ENCODE results near the gene CCSER1.
"Not testable (repeated sequence)": the region's sequence is repeated elsewhere in the genome, so short reads cannot be mapped to it uniquely, and the experiment has no call there.

The CCSER1 gene

DNA sequence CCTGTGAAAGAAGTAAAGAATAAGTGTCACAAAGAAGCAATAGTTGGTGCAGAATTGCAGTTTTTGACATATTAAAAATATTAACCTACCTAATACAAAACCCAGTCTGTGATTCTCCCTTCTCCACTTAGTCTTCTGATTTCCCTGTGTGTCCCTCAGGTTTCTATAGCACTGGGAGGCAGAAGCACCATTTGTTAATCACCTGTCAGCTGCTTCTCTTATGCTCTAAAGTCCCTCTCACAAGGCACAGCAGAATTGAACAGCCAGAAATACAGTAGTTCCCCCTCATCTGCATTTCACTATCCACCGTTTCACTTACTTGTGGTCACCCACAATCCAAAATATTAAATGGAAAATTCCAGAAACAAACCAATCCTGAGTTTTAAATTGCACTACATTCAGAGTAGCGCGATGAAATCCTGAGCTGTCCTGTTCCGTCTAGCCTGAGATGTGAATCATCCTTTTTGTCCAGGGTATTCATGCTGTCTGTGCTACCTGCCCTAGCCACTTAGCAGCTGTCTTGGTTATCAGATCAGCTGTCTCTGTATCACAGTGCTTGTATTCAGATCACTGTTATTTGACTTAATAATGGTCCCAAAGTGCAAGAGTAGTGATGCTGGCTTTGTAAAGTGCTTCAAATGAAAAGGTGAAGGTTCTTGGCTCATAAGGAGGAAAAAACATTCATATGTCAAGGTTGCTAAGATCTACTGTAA lies 1192.5 kb downstream of the CCSER1 start:
- DNase-seq = no peak

DNA sequence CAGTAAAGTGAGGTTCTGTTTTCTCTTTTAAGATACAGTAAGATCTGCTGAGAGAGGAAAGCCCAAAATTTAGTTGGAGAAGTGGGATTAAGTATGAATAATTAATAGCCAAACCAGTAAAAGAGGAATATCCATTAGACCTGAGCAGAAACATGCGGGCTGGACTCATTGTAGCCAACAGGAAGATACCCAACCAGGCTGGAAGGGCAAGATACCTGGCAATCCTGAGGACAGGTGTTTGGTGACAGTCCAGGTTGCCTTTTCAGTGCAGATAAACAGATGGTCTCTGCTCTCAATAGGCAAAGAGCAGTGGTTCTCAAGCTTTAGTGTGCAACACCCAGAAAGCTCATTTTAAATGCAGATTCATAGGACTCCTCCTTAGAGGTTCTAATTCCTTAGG lies 1195.8 kb downstream of the CCSER1 start:
- DNase-seq = no peak

DNA sequence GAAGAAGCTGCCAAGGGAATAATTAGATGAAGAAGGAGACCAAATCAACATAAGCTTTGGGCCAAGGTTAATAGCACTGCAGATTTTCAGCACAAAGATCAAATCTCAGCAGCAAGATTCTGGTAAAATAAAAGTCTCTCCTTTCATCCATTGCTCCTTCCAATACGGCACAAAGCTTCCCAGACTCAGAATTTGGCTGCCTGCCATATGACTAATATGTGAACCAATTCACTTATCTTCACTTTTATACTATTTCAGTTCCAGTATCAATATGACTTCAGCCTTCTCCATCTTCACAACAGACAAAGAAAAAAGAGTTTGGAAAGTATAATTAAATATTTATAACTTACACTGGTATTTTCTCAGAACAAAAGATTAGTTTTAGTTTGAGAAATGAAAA lies 1198.3 kb downstream of the CCSER1 start:
- DNase-seq = no peak

DNA sequence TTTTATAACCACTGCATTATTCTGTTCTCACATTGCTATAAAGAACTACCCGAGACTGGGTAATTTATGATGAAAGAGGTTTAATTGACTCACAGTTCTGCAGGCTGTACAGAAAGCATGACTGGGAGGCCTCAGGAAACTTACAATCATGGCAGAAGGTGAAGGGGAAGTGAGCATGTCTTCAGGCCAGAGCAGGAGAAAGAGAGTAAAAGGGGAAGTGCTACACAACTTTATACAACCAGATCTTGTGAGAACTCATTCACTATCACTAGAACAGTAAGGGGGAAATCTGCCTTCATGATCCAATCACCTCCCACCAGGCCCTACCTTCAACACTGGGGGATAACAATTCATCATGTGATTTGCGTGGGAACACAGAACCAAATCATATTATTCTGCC lies 1199.0 kb downstream of the CCSER1 start:
- DNase-seq = not testable (repeated sequence)

DNA sequence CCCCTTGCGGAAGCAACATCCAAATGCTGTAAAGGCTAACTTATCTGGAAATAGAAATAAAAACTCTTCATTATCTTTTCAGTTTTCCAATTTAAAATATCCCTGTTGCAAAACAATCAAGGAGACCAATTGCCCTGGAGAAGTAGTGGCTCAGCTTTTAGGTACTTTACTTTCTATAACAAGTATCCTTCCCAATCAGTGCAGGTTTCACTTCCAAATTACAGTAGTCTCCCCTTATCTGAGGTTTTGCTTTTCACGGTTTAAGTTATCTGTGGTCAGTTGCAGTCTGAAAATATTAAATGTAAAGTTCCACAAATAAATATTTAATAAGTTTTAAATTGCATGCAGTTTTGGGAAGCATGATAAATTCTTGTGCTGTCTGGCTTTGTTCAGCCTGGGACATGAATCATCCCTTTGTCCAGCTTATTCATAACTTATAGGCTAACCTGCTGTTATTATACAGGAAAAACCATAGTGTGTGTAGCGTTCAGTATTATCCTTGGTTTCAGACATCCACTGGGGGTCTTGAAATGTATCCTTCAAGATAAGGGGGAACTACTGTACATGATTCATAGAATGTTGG lies 1203.5 kb downstream of the CCSER1 start:
- no peak for DNase-seq

DNA sequence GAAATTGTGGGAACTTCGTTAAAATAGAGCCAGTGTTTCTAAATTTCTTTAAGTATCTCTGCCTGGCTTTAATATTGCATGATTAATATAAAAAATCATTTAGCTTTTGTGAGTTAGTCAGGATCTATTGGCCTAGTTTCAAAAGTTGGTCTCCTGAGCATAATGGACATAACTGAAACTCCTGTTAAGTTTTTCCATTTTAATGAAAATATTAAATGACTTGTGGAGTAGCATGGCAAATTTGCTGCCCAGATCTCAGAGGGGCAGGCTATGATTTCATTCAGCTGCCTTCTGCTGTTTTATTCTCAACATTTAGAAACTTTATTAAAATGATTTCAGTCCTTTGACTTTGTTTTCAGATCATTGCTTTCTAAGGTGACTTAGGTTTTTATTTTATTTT lies 1213.6 kb downstream of the CCSER1 start:
- DNase-seq = no peak

DNA sequence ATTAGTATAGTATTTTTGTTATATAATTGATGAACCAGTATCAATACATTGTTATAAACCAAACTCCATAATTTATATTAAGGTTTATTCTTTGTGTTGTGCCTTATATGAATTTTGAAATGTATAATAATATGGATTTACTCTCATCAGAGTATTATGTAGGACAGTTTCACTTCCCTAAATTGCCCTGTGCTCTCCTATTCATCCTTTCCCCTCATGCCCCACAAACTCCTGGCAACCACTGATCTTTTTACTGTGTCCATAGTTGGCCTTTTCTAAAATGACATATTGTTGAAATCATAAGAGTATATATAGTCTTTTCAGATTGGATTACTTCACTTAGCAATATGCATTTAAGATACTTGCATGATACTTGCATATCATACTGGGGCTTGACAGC lies 1218.4 kb downstream of the CCSER1 start:
- no peak for DNase-seq

DNA sequence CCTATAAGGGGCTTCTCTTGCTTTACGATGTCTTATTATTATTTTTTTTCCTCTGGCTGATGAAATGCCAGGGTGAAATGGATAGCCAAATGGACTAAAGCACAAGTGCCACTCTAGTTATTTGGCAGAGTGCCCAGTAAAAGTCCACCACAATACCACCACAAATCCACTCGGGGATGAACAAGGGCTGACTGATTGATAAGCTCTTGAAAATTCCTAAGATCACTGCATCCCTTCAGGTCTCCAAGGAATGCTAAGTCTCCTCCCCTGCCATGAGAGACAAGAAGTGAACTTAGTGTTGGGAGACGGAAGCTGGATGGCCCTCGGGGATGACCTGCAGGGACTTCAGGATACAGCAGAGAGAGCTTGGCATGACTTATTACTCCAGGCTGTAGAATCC lies 1229.3 kb downstream of the CCSER1 start:
- not testable (repeated sequence) for DNase-seq

DNA sequence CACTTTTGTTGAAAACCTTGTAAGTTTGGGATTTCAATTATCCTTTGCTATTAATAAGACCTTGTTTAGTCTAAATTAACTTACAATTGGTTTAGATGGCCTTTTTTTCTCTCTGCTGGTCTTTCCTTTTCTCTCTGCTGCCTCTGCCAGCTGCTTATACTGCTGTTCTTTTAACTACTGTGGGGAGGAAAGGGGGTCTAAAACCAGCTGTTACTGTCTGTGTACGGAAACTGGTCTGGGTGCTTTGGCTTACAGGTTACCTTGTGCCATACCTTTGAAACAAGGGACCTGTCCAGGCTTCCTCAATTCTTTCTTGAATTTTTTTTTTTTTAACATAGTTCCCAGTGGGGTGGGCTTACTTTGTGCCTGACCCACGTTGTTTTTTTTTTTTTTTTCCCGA lies 1230.8 kb downstream of the CCSER1 start:
- not testable (repeated sequence) for DNase-seq

DNA sequence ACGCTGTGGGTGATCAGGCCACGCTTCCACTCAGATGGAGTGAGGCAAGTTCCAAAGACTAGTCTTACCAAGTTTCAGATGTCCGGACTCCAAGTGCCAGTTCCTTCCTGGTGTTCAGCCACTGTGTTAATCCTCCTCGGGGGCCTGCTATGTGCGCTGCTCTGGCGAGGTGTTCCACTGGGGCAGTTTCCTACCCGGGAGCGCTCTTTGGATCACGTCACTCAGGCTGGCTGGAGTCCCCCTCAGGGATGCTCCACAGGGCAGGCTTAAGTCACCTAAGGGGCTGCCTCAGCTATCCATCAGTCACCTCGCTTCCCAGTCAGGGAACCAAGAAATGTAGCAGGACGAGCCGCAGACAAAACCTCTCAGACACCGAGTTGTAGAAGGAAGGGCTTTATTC lies 1231.4 kb downstream of the CCSER1 start:
- not testable (repeated sequence) for DNase-seq

DNA sequence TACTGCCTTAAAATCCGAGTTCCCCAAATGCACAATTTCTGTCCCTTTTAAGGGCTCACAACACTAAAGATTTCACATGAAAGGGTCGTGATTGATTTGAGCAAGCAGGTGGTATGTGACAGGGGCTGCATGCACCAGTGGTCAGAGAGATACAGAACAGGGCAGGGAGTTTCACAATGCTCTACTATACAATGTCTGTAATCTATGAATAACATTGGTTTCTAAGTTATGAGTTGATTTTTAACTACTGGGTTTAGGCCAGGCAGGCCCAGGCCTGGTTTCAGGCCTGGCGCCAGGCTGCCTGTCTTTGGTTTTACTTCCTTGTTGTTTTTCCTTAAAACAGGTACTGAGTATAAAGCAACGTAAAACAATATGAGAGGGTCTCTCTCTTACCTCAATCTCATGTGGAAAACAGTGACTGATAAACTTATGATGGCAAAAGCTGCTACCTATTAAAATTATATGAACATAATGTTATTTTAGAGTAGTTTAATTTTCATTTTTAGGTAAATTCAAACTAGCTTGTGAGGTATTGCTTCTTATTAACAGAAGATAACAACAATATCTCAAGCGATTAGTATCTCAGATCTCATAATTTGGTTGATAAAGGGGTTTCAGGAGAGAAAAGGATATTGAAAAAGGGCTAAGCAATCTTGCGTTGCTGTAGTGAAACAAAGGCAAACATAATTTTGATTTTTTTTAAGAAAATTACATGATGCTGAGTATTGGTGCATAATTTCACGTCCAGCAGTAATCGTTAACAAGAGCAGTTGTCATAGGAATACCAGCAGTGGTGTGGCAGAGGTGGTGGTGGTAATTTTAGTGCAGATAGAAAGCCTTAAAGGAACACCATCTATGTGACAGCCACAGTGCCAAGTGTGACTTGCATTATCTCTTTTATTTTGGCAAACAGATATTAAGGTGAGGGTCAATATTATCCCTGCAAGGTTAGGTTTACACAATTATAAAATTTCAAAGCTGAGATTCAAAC lies 1232.1 kb downstream of the CCSER1 start:
- DNase-seq = no peak

DNA sequence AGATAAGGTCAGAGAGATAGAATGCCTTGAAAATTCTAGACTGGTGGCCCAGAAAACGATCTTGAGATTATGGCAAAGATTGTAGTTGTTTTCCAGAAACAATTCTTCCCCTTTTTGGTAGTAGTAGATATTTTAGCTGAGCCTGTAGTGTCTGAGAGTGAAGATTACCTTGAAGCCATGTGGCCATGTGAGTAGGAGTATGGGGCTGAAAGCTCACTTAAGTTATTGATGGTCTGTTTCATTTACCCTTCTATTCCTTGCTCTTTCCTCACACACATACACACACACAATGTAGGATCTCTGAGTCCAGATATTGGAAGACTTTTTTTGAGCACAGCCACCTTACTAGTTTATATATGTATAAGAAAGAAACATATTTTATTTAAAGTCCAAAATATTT lies 1234.9 kb downstream of the CCSER1 start:
- no peak for DNase-seq

DNA sequence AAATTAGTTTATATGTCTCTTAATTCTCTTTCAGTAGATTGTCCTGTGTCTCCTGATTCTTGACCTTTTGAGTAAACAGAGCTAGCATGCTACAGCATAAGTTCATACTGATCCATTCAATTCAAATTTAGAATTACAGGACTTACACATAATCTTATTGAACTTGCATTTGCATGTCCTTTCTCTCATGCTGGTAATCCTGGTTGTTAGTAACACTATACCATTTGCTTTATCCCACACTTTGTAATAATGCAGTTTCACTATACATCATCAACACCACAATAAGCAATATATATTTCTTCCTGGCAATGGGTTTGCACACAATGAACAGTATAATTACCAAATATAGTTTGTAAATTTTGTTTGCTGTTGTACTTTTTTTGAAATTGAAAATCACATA lies 1239.4 kb downstream of the CCSER1 start:
- no peak for DNase-seq

DNA sequence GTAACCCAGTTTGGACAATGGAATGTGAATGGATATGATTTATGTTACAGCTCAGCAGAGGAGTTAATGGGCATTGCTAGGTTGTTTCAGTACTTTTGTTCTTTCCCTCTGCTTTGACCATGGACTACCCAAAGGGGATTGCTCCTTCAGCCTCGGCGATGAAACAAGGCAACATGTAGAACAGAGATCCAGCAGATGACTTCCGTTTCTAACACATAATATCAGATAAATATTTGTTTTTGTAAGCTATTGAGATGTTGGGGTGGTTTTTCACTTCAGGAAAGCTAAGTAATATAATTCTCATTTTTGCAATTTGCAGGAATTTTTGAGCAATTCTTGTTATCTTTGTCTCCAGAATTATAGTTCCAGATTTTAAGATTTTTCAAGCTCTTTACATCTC lies 1241.9 kb downstream of the CCSER1 start:
- no peak for DNase-seq

DNA sequence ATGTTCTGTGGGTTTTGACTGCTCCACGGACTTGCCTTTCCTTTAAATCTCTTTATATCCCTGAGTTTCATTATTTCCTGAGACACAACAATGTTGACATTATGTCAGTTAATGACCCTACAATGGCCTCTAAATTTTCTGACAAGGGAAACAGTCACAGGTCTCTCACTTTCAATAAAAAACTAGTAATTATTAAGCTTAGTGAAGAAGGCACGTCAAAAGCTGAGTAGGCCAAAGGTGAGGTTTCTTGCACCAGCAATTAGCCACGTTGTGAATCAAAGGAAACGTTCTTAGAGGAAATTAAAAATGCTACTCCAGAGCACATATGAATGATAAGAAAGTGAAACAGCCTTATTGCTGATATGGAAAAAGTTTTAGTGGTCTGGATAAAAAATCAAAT lies 1246.4 kb downstream of the CCSER1 start:
- DNase-seq = no peak

DNA sequence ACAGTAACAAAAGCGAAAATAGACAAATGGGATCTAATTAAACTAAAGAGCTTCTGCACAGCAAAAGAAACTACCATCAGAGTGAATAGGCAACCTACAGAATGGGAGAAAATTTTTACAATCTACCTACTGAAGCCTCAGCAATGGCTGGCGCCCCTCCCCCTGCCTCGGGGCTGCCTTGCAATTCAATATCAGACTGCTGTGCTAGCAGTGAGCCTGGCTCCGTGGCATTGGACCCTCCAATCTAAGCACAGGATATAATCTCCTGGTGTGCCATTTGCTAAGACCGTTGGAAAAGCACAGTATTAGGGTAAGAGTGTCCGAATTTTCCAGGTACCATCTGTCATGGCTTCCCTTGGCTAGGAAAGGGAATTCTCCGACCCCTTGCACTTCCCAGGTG lies 1278.2 kb downstream of the CCSER1 start:
- DNase-seq = not testable (repeated sequence)

DNA sequence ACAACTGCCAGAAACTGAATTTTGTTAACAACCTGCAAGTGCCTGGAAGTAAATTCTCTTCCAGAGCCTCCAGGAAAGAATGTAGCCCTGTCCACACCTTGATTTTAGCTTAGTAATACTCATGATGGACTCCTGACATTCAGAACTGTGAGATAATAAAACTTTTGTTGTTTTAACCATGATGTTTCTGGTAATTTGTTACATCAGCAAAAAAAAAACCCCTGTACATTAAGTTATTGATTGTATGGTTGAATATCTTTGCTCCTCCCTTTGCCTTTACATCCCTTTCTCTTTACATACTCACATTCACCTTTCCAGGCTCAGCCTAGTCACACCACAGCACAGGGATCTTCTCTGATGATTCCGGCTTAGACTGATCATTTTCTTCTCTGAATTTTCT lies 1294.8 kb downstream of the CCSER1 start:
- no peak for DNase-seq

DNA sequence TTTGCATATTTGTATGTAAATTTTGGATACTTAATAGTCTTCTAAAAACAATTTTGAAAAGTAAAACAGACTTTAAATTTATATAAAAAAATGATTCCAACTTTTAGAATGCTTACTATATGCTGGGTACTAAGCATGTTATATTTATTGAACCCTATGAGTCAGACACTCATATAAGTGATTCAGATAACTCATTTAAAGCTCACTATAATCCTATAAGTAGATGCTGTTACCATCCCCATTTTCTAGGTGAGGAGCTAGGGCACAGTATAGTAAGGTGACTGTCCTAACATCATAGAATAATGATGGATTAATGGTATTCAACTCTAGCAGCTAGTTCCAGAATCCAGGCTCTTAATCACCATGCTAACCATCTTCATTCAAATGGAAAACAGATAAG lies 1299.5 kb downstream of the CCSER1 start:
- no peak for DNase-seq

DNA sequence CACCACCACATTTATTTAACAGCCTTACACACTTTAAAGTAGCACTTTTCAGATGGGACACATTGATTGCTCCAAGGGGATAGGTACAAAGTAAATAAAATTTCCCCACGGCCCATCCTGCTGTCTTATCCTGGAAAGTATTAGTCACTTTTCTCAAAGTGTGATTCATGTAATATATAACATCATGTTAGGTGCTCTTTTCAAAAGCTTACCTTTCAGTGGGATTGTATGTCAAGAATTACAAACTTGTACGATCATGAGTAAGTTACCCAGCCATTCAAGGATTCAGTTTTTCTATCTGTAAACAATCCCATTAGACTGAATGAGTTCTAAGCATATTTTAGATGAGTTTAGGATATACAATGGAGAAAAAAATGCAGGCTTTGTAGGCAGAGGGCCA lies 1300.0 kb downstream of the CCSER1 start:
- DNase-seq = no peak

DNA sequence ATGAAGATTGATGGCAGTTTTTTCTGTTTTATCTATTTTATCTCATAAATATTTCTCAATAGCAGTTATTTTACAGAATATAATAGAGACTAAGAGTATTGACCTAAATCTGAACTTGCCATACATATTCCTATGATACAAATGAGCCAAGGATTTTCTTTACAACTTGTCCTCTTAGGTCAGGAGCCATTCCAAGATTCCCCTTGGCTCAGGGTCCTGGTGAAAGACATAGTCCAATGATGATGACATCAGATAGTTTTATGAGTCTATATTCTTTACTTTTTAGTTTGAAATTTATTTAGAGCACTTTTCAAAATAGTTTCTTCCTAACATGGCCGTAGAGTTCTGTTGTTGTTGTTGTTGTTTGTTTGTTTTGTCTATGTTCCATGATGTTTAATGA lies 1307.4 kb downstream of the CCSER1 start:
- DNase-seq = no peak

DNA sequence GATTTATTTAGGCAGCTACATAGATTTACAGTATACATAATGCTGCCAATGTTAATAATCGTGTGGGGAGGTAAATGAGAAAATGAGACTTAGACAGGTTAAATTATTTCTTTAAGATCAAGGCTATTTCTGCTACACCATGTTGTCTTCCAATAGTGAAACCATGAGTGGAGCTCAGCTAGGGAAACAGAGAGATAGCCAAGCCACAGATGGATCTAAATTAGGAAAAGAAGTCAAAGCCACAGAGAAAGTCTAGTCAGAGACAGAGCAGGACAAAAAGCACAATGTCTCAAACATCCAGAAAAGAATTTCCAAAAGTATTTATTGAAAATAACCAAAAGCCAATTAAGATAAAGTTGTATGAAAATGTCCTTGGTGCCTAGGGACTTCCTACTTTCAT lies 1309.4 kb downstream of the CCSER1 start:
- DNase-seq = no peak

DNA sequence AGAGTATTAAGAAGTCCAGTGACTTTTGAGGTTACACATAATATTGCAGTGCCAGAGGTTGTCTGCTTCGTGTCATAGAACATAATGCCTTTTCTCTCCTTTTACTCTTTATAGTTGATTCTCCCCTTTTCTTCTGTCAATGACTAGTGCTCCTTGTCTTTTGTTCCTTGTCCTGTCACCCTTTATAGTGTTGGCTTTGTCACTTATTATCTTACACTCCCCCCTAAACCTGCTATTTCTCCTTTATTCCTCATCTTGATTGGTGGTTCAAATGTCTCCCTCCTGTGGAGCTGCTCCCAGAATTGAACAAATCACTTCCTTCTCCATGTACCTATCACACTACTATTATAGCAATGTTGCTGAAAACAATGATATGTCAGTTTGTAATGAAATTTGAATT lies 1320.0 kb downstream of the CCSER1 start:
- DNase-seq = no peak

DNA sequence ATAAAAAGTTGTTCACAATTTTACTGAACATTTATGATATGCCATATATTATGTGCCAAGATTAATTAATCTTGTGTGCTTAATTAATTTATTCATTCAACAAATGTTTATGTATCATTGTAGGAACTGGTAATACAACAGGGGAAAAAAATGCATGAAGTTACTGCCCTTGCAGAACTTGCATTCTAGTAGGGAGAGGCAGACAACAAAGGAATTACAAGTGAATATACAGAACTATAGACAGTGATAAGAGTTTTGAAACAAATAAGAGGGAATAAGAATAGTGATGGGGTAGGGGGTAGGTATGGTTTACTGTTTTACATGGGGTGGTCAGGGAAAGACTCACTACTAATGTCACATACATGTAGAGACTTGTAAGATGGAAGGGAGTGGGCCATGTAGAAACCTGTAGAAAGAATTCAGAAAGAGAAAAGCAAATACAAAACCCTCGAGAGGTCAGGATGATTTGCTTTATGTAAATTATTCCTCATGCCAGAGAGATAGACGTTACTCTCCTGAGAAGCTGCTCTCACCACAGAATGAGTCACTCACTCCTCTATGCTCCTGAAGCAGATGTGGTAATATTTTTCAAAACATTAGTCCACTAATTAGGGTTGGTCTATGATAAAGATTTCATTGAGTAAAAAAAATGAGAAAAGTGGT lies 1321.6 kb downstream of the CCSER1 start:
- DNase-seq = no peak
